ENCODE data around the gene FAM20B. TPM values are rescaled to one million over a fixed set of nuclear protein-coding genes. Genes with fewer than 3 reads are reported as not detected.
"Not testable (repeated sequence)": the region's sequence is repeated elsewhere in the genome, so short reads cannot be mapped to it uniquely, and the experiment has no call there.

The FAM20B gene
- total and polyA plus RNA-seq, 2 experiments from 2014 or later = 5.3 to 22.5 TPM

GRCh38 chr1:179039502-179040174 lies 13.9 kb downstream of the FAM20B start:
- H3K27ac Mint-ChIP-seq; H3K36me3 ChIP-seq (ENCODE audit: insufficient read depth); H2AFZ ChIP-seq; H3K4me2 ChIP-seq; H4K20me1 ChIP-seq (replicated peaks; ENCODE audit: insufficient read depth); H3K27ac ChIP-seq (ENCODE audit: low read depth); H3K27me3 Mint-ChIP-seq (ENCODE audit: insufficient read depth, low read depth, poor library complexity); H3K4me3 Mint-ChIP-seq; H3K4me3 ChIP-seq; H3K27me3 ChIP-seq (ENCODE audit: insufficient read depth); DNase-seq (ENCODE audit: low spot score); H3K9me2 ChIP-seq (ENCODE audit: insufficient read depth); H3F3A ChIP-seq (replicated peaks; ENCODE audit: low read depth); ATAC-seq: not testable (repeated sequence)
- peaks cover 12% of the 10 kb centered on the region for H3K4me1 ChIP-seq (ENCODE audit: insufficient read depth)
- Mint-ChIP-seq H3K9me3 (peaks cover 21% of the 10 kb centered on the region), H3K4me1 (peaks cover 21% of the 10 kb centered on the region), H3K36me3 (ENCODE audit: low read depth) (peaks cover 34% of the 10 kb centered on the region; the same call in 2 of the 3 replicates)
- H3K79me2 ChIP-seq (replicated peaks; ENCODE audit: insufficient read depth) = peaks cover 67% of the 10 kb centered on the region

GRCh38 chr1:179040175-179040551 lies 14.5 kb downstream of the FAM20B start:
- not testable (repeated sequence) for H3K36me3 ChIP-seq (ENCODE audit: insufficient read depth); H3K9me2 ChIP-seq (ENCODE audit: insufficient read depth); H3K4me3 Mint-ChIP-seq; ATAC-seq; H3K27me3 Mint-ChIP-seq (ENCODE audit: insufficient read depth, low read depth, poor library complexity); H3K4me2 ChIP-seq; H3K27ac Mint-ChIP-seq; H2AFZ ChIP-seq; H3K27ac ChIP-seq (ENCODE audit: low read depth); H4K20me1 ChIP-seq (replicated peaks; ENCODE audit: insufficient read depth); DNase-seq (ENCODE audit: low spot score); H3K27me3 ChIP-seq (ENCODE audit: insufficient read depth); H3K4me3 ChIP-seq; H3K4me1 ChIP-seq (ENCODE audit: insufficient read depth); H3F3A ChIP-seq (replicated peaks; ENCODE audit: low read depth)
- Mint-ChIP-seq H3K36me3 (ENCODE audit: low read depth) (peaks cover 34% of the 10 kb centered on the region; the same call in 2 of the 3 replicates), H3K4me1 (peaks cover 16% of the 10 kb centered on the region), H3K9me3 (peaks cover 21% of the 10 kb centered on the region)
- H3K79me2 ChIP-seq (replicated peaks; ENCODE audit: insufficient read depth) = peaks cover 67% of the 10 kb centered on the region

GRCh38 chr1:179042087-179042486 lies 16.4 kb downstream of the FAM20B start:
- no peak for DNase-seq (ENCODE audit: low spot score)
- no peak overlapping the region for H3K4me2 ChIP-seq
- H3K27ac ChIP-seq (ENCODE audit: low read depth) = no peak overlapping the region
- H3F3A ChIP-seq (replicated peaks; ENCODE audit: low read depth) = no peaks in the 10 kb centered on the region
- Mint-ChIP-seq H3K4me1 (peaks cover 11% of the 10 kb centered on the region), H3K9me3 (peaks cover 21% of the 10 kb centered on the region), H3K36me3 (ENCODE audit: low read depth) (peaks cover 34% of the 10 kb centered on the region; the same call in 2 of the 3 replicates), H3K27ac (no peak overlapping the region), H3K4me3 (no peak overlapping the region), H3K27me3 (ENCODE audit: insufficient read depth, low read depth, poor library complexity) (peaks cover 7% of the 10 kb centered on the region)
- ATAC-seq = no peak
- H3K4me3 ChIP-seq = no peak overlapping the region
- H3K4me1 ChIP-seq (ENCODE audit: insufficient read depth) = peaks cover 7% of the 10 kb centered on the region; the same call in 1 of the 2 replicates
- H3K27me3 ChIP-seq (ENCODE audit: insufficient read depth) = no peaks in the 10 kb centered on the region
- no peaks in the 10 kb centered on the region for H3K9me2 ChIP-seq (ENCODE audit: insufficient read depth)
- no peaks in the 10 kb centered on the region for H3K36me3 ChIP-seq (ENCODE audit: insufficient read depth)
- TF ChIP-seq EZH2phosphoT487 (IDR thresholded peaks at IDR 0.05; ENCODE audit: unreplicated experiment) (no peak), CREB1 (CRISPR knock-in tag; IDR thresholded peaks at IDR 0.05; ENCODE audit: low read depth) (no peak), STAT1 (IDR thresholded peaks at IDR 0.05; ENCODE audit: unreplicated experiment) (no peak), ZNF331 (CRISPR knock-in tag; IDR thresholded peaks at IDR 0.05; ENCODE audit: low read depth) (no peak), EZH2 (IDR thresholded peaks at IDR 0.05; ENCODE audit: low read depth, unreplicated experiment) (no peak), REST (IDR thresholded peaks at IDR 0.05; ENCODE audit: unreplicated experiment) (no peak), CTCF (conservative IDR thresholded peaks at IDR 0.05; ENCODE audit: low read depth in 2 of 2) (no peak)
- H3K79me2 ChIP-seq (replicated peaks; ENCODE audit: insufficient read depth) = peaks cover 58% of the 10 kb centered on the region
- no peaks in the 10 kb centered on the region for H4K20me1 ChIP-seq (replicated peaks; ENCODE audit: insufficient read depth)
- no peak overlapping the region for H2AFZ ChIP-seq

All from GM23338 (cell line).